GM19025 (cell line): Measurements from ENCODE around the gene EIF3L.
"Not testable (repeated sequence)": the region's sequence is repeated elsewhere in the genome, so short reads cannot be mapped to it uniquely, and the experiment has no call there.

Experiments
- ATAC-seq: cut with Tn5 transposase; IDR thresholded peaks from one replicate; pipeline ENCODE4 v1.9.1; 2021; ENCODE audit warnings: mild to moderate bottlenecking, low read depth, moderate library complexity; ENCODE audit not compliant: unreplicated experiment

The EIF3L gene

DNA sequence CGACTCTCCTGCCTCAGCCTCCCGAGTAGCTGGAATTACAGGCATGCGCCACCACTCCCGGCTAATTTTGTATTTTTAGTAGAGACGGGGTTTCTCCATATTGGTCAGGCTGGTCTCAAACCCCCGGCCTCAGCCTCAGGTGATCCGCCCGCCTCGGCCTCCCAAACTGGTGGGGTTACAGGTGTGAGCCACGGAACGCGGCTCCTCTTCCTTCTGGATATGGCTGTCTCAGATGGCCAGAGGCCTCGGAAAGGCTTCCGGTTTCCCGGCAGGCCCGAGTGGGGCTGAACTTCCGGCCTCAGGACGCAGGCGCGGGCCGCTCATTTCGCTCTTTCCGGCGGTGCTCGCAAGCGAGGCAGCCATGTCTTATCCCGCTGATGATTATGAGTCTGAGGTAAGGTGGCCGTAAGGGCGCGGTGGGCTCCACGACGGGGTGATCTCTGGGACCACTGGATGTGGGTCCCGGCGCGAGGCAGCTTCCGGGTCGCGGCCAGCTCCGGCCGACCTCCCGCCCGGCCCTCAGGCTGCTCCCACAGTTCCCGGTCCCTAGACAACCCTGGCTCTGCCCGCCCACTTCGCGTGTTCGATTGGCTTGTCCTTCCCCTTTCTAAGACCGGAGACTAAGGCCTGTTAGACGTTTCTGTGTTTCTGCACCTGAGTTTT, at the start of gene EIF3L:
Gene EIF3L, plus strand, starts transcription at position 331 of the 663 bp plus-strand sequence. Its CDS starts 31 bp downstream, at position 362.
- peak; percentile 67 for ATAC-seq

DNA sequence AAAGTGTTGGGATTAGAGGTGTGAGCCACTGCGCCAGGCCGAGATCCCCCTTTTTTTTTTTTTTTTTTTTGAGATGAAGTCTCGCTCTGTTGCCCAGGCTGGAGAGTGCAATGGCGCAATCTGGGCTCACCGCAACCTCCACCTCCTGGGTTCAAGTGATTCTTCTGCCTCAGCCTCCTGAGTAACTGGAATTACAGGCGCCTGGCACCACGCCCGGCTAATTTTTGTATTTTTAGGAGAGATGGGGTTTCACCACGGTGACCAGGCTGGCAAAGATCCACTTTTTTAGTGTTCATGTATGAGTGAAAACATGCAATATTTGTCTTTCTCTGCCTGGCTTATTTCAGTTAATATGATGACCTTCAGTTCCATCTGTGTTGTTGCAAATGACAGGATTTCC, 49.2 kb upstream of the EIF3L start:
- not testable (repeated sequence) for ATAC-seq

DNA sequence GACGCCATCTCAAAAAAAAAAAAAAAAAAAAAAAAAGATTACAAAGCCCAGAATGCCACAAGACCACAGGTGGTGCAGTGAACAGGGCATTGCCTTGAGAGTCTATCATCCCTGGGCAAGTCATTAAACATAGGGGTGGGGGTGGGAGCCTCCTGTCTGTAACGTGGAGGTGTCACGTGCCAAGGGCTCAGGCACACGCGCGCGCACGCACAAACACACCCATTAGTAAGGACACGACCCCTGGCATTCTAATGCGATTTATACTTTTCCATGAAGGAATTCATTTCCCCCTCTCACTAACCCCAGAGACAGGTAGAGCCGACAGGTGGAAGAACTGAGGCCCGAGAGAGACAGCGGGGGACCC, 47.3 kb upstream of the EIF3L start:
- ATAC-seq: no peak

DNA sequence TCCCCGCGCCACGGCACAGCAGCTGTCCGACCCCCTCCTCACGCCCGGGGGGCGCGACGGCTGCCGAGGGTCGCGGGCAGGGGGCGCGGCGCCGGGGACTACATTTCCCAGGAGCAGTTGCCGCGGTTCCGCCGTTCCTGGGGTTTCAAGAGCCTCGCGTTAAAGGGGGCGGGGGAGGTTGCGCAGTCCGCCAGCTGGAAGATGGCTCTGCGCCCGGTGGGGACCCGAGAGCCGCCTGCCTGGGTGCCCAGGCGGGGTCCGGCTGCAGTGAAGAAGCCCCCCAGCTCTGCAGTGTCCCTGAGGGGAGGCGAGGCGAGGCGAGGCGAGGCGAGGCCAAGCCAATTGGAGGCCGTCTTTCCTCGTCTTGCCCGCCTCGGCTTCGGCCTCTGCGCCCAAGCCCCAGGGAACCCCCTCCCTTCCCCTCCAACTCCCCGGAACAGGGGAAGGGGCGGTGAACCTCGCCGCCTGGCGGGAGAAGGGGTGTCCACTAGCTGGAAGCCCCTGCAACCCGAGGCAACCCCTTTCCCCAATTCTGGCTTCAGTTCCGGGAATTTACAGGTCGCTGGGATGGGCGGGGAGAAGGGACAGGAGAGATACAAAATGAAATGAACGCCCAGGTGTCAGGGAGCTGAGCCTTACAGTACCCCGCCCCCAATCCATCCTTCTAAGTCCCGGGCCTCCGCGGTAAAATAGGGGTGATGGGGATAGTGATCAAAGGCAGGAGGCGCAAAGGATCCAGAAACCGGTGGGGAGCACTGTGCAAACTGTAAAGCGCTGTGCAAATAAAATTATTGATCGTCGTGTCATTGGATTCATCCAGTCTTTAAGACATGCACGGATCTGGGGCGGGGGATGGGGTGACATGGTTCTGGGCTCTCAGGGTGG, 46.7 kb upstream of the EIF3L start:
- ATAC-seq: no peak

DNA sequence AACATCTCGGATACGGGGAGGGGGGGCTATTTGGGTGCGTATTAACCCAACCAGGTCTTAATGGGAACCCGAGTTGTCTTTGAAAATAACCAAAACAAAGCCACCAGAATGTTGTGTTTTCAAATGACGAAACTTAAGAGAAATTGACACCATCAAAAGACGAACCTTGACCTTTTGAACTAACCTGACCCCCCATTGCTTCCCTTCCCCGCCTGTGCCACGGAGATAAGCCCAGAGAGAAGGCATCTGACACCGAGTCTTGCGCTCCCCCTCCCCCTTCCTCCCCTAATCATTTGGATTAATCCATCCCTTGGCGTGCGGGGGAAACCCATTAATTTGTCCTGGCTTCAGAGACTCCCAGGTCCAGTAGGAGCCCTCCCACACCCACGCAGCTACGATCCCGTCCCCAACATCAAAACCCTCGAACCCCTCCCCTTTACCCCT, 46.0 kb upstream of the EIF3L start:
- ATAC-seq: no peak

DNA sequence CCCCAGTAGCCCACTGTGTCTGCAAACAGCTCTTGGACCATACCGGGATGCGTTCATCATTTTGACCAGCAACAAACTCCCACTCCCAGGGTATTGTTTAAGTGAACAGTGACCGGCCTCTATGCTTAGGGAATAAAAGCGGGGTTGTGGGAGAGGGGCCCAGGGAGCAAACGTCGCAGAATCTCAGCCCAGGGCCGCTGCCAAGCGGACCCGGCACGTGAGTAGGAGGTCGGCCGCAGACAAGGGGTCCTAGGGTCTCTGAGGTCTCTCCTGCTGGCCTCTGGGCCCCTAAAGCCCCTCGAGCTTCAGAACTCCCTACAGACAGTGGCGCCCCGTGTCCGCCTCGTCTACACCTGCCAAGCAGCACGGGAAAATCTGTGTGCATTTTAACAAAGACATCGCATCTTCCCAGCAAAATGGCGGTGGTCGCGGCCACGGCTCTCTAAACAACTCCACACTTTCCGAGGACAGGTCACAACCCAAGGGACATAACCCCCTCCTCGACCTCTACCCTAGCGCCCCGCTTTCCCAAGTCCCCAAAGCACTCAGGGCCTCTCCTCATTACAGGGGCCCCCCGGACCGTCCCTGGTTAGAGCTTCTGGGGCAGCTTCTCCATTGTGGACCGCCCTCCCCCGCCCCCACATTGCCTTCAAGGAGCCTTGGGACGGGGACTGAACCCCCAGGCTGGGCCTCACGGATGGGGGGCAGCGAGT, 45.4 kb upstream of the EIF3L start:
- ATAC-seq: no peak

DNA sequence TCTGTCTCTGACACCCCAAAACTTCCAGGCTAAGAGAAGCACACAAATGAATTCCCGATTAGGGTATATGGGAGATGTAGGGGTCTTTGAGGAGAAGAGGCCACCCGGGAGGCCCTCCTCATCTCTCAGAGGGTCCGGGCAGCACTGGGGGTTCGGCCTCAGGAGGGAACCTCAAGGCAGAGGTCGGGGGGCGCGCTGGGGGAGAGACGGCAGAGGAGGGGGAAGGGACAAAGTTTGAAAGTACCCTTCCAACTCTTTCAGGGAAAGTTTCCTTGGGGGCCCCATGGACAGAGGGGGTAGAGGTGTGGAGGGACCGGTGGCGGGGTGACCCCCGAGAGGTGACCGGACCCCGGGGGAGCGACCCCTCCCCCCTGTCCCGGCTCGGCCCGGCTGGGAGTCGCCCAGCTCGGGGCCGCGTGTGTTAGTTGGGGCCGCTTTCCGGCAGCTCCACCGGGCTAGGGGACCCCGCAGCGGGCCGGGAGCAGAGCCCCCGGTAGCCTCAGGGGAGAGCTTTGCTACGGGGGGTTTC, 44.8 kb upstream of the EIF3L start:
- ATAC-seq: no peak

DNA sequence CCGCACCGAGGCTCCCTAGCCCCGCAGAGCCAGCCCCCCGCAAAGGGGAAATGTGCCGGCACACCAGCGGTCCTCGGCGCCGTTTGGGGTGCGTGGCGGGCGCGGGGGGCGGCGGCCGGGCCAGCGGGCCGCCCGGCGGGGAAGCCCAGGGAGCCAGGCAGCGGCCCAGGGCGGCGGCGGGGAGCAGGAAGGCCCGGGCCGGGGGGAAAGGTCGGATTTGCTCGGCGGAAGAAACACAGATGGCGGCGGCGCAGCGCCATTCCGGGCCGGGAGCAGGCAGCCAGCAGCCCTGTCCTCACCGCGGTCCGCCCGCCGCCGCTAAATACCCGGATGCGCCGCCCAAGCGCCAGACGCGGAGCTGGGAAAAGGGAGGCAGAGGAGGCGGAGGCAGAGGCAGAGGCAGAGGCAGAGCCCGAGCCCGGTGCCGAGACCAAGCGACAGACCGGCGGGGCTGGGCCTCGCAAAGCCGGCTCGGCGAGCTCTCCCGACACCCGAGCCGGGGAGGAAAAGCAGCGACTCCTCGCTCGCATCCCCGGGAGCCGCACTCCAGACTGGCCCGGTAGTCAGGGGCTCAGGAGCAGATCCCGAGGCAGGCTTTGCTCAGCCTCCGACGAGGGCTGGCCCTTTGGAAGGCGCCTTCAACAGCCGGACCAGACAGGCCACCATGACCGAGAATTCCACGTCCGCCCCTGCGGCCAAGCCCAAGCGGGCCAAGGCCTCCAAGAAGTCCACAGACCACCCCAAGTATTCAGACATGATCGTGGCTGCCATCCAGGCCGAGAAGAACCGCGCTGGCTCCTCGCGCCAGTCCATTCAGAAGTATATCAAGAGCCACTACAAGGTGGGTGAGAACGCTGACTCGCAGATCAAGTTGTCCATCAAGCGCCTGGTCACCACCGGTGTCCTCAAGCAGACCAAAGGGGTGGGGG, 44.1 kb upstream of the EIF3L start:
- ATAC-seq: no peak

DNA sequence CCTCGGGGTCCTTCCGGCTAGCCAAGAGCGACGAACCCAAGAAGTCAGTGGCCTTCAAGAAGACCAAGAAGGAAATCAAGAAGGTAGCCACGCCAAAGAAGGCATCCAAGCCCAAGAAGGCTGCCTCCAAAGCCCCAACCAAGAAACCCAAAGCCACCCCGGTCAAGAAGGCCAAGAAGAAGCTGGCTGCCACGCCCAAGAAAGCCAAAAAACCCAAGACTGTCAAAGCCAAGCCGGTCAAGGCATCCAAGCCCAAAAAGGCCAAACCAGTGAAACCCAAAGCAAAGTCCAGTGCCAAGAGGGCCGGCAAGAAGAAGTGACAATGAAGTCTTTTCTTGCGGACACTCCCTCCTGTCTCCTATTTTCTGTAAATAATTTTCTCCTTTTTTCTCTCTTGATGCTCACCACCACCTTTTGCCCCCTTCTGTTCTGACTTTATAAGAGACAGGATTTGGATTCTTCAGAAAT, 43.4 kb upstream of the EIF3L start:
- no peak for ATAC-seq

DNA sequence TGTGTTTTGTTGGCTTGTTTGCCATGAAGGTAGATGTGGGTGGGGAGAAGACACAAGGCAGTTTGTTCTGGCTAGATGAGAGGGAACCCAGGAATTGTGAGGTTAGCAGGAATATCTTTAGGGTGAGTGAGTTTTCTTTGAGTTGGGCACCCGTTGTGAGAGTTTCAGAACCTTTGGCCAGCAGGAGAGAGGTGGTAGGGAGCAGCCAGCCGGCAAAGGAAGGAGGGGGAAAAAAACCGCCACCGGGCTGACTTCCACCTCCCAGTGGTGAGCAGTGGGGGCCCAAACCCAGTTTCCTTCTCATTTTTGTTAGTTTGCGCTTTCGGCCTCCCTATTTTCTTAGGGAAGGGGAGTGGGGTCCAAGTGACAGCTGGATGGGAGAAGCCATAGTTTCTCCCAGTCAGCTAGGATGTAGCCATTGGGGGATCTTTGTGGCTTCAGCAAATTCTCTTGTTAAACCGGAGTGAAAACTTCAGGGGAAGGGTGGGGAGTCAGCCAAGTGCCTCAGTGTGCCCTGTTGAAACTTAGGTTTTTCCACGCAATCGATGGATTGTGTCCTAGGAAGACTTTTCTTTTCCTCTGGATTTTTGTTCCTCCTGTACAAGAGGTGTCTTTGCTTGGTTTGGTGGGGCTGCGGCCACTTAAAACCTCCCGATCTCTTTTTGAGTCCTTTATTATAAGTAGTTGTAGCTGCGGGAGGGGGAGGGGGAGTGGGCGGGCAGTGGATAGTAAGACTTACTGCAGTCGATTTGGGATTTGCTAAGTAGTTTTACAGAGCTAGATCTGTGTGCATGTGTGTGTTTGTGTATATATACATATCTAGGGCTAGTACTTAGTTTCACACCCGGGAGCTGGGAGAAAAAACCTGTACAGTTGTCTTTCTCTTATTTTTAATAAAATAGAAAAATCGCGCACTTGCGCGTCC, 42.5 kb upstream of the EIF3L start:
- ATAC-seq: no peak

DNA sequence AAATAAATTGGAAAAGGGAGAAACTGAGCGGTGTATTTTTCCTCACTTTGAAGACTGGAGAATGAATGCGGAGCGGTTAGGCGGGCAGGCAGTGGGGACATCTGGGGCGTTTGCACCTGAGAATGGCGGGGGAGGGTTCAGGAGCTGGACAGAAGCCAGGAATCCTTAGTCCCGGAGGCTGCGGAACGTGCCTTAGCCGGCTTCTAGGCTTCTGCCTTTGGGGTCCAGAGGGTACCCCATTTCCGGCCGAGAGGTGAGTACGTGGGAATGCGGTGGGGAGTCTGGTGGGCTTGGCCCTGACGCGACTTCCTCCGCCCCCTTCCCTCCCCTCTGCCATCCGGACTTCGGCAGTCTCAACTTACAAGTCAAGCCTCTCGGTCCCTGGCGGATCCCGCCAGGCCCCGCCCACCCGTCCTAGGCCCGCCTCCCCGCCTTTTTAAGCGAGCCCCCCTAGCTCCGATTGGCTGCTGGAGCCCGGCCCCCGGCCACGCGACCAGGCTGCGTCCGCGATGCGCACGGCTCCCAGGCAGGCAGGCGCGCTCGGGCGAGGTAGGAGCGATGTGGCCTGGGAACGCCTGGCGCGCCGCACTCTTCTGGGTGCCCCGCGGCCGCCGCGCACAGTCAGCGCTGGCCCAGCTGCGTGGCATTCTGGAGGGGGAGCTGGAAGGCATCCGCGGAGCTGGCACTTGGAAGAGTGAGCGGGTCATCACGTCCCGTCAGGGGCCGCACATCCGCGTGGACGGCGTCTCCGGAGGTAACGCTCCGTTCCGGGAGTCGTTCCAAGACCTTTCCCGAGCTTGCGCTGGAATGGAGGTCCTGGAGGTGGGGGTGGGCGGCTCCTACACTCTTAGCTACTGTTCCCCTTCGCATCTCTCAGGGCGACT, 41.6 kb upstream of the EIF3L start, which contains the start of gene GCAT:
Gene GCAT, plus strand, starts transcription at position 525 of the 884 bp plus-strand sequence. Its CDS starts 34 bp downstream, at position 559.
- ATAC-seq: peak; percentile 91

DNA sequence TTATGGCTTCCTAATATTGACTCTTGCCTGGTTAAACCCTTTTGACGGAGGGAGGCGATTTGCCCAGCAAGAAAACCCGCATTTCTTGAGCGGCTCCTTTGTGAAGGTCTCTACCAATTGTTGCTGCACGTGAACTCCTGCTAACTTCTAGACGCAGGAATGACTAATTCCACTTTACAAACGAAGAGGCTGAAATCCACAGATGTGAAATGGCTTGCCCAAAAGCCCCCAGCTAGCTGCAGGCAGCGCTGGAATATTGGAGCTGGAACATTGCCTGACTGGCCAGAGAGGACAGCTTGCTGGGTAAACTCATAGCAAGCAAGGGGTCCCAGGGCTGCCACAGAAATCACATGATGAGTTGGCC, 40.9 kb upstream of the EIF3L start:
- ATAC-seq: no peak

DNA sequence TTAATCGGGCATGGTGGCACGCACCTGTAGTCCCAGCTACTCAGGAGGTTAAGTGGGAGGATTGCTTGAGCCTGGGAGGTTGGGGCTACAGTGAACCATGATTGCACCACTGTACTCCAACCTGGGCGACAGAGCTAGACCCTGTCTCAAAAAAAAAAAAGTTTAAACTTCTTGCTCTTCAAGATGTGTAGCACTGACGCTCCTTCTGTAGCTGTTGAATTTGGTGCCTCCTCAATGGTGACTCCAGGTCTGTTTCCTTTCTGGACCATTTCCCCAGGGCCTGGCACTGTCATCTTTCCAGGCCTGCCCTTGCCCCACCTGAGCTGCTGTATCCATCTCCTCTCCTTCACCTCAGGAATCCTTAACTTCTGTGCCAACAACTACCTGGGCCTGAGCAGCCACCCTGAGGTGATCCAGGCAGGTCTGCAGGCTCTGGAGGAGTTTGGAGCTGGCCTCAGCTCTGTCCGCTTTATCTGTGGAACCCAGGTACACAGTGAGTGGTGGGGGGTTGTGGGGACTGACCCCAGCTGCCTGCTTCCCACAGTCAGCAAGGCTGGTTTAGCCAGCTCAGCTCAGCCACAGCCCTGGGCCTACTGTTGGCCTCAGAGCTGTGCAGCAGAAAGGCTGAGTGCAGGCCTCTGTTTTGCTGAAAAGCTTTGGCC, 39.4 kb upstream of the EIF3L start:
- no peak for ATAC-seq

DNA sequence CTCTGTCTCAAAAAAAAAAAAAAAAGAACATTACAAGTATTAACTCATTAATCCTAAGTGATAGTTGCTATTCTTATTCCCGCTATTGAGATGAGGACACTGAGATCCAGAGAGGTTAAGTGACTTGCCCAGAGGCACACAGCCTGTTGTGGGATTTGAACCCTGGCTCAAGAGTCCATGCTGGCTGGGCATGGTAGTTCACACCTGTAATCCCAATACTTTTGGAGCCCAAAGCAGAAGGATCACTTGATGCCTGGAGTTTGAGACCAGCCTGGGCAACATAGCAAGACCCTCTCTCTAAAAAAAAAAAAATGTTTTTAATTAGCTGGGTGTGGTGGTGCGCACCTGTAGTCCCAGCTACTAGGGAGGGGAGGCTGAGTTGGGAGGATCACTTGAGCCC, 37.4 kb upstream of the EIF3L start:
- ATAC-seq: no peak

DNA sequence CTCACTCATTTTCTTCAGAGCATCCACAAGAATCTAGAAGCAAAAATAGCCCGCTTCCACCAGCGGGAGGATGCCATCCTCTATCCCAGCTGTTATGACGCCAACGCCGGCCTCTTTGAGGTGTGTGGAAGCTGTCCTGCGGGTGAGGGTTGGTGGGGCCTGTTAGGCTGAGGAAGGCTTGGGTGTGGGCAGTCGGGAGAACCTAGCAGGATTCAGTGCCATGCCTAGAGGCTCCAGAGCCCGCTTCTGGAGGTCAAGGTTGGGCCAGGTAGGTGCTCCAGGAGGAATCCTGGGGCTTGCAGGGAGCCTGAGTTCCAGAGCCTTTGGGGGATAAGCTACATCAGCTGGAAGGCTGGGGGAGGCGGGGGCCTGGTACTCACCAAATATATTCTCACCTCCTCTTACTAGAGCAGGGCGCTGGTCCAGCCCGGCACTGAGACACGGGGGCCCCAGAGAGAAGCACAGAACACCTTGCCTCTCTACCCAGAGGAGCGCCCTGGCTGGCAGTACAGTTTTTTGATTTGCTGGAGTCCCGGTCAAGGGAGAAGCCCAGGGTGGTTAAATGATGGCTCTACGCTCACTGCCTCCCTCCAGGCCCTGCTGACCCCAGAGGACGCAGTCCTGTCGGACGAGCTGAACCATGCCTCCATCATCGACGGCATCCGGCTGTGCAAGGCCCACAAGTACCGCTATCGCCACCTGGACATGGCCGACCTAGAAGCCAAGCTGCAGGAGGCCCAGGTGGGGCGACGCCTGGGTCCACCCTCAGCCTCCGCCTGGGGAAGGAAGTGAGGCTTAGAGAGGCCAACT, 36.1 kb upstream of the EIF3L start:
- ATAC-seq: no peak

DNA sequence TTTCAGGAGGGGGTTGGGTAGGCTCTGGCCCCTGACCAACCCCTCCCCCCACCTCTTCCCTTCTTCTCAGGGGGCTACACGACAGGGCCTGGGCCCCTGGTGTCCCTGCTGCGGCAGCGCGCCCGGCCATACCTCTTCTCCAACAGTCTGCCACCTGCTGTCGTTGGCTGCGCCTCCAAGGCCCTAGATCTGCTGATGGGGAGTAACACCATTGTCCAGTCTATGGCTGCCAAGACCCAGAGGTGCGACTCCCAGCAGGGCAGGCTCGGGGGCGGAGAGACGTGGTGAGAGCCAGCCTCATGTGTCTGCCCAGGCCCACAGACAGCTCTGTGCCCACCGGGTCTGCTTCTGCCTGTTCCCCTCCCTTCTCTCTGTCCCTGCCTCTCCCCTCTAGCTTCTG, 33.6 kb upstream of the EIF3L start:
- ATAC-seq: no peak
